T-helper 2 cell (primary cell): ENCODE data around the gene TMEM135.
A peak's percentile ranks its signal among the peaks of the same experiment; 100 is the strongest.

Experiments used
- DNase-seq, 5 experiments: peaks; one replicate each; pipeline versions ENCODE4 v3.0.0 to v3.0.0-alpha.2; 2012 to 2022

TMEM135 gene

GRCh38 chr11:87317441-87317840 lies 279.7 kb downstream of the TMEM135 start:
- DNase-seq = no peak

GRCh38 chr11:87320123-87320522 lies 282.4 kb downstream of the TMEM135 start:
- DNase-seq = no peak

GRCh38 chr11:87322568-87322967 lies 284.8 kb downstream of the TMEM135 start:
- DNase-seq = no peak

- DNase-seq = no peak
Observed at GRCh38 chr11:87323899-87324298, 286.2 kb downstream of the TMEM135 start.

- peak in 1 of 5 experiments; percentile 8 for DNase-seq
Observed at GRCh38 chr11:87324817-87325489, 287.2 kb downstream of the TMEM135 start.

GRCh38 chr11:87325490-87325872 lies 287.7 kb downstream of the TMEM135 start:
- DNase-seq = no peak

GRCh38 chr11:87326594-87326993 lies 288.9 kb downstream of the TMEM135 start:
- no peak for DNase-seq

- no peak for DNase-seq
Observed at GRCh38 chr11:87329172-87329571, 291.4 kb downstream of the TMEM135 start.

GRCh38 chr11:87330187-87330601 lies 292.5 kb downstream of the TMEM135 start:
- DNase-seq = no peak

GRCh38 chr11:87331273-87331672 lies 293.5 kb downstream of the TMEM135 start:
- no peak for DNase-seq

- DNase-seq = no peak
Observed at GRCh38 chr11:87338046-87338639, 300.4 kb downstream of the TMEM135 start.

- DNase-seq = no peak
Observed at GRCh38 chr11:87339416-87339815, 301.7 kb downstream of the TMEM135 start.

- DNase-seq = no peak
Observed at GRCh38 chr11:87347441-87347840, 309.7 kb downstream of the TMEM135 start.

- DNase-seq = no peak
Observed at GRCh38 chr11:87347854-87348253, 310.1 kb downstream of the TMEM135 start.

- DNase-seq = no peak
Observed at GRCh38 chr11:87351676-87352075, 313.9 kb downstream of the TMEM135 start.

GRCh38 chr11:87352759-87353707 lies 315.3 kb downstream of the TMEM135 start:
- DNase-seq = peak; percentile 42 to 76 (median 70)

GRCh38 chr11:87353771-87354345 lies 316.1 kb downstream of the TMEM135 start:
- no peak for DNase-seq

- no peak for DNase-seq
Observed at GRCh38 chr11:87355596-87355995, 317.9 kb downstream of the TMEM135 start.

- no peak for DNase-seq
Observed at GRCh38 chr11:87356428-87356827, 318.7 kb downstream of the TMEM135 start.

GRCh38 chr11:87358461-87358860 lies 320.7 kb downstream of the TMEM135 start:
- DNase-seq = no peak

GRCh38 chr11:87359401-87359800 lies 321.7 kb downstream of the TMEM135 start:
- DNase-seq = no peak

GRCh38 chr11:87361891-87362290 lies 324.2 kb downstream of the TMEM135 start:
- DNase-seq = no peak

- DNase-seq = no peak
Observed at GRCh38 chr11:87366346-87366745, 328.6 kb downstream of the TMEM135 start.
